Thyroid gland (tissue), 4 donors: ENCODE measurements around the gene SBK1. TPM values are rescaled to one million over a fixed set of nuclear protein-coding genes. Genes with fewer than 3 reads are reported as not detected.
"Not testable (repeated sequence)": the region's sequence is repeated elsewhere in the genome, so short reads cannot be mapped to it uniquely, and the experiment has no call there.

Source experiments
- DNase-seq, 2 donors: peaks; one replicate each; pipeline ENCODE4 v3.0.0-alpha.2; 2019
- H3K27ac ChIP-seq, 3 donors: fragments of 200-600 bp; sonication (generic); 1 replicate in 2 of 3; 2 replicates in 1 of 3; pipeline ENCODE4 v1.5.1; 2016 to 2019; ENCODE audit warnings: mild to moderate bottlenecking in 1 of 3, moderate library complexity in 1 of 3
- H3K27me3 ChIP-seq: fragments of 200-600 bp; sonication (generic); one replicate; pipeline ENCODE4 v1.5.1; 2019
- H3K36me3 ChIP-seq, 2 donors: fragments of 200-600 bp; sonication (generic); one replicate each; pipeline ENCODE4 v1.5.1; 2016 to 2019
- H3K4me1 ChIP-seq, 2 donors: fragments of 200-600 bp; sonication (generic); one replicate each; pipeline ENCODE4 v1.5.1; 2017 to 2019
- H3K4me3 ChIP-seq, 3 donors: fragments of 200-600 bp; sonication (generic); replicated peaks in 1 of 3; 1 replicate in 2 of 3; 2 replicates in 1 of 3; pipeline ENCODE4 v1.5.1; 2016; ENCODE audit warnings: mild to moderate bottlenecking in 1 of 3
- H3K9me3 ChIP-seq: fragments of 200-600 bp; sonication (generic); one replicate; pipeline ENCODE4 v1.5.1; 2017
- CTCF ChIP-seq, 6 experiments: fragments of 200-600 bp in 3 of 6; fragments of 450-650 bp in 3 of 6; sonication (generic) in 3 of 6; IDR thresholded peaks; one replicate each; pipeline ENCODE4 v1.5.1; 2016 to 2019; ENCODE audit warnings: antibody characterized with exemption in 6 of 6, mild to moderate bottlenecking in 2 of 6, inconsistent platforms in 1 of 6, moderate library complexity in 1 of 6
- POLR2A ChIP-seq, 2 donors: fragments of 450-650 bp; IDR thresholded peaks; one replicate each; pipeline ENCODE4 v1.6.1; 2017; ENCODE audit warnings: antibody characterized with exemption in 2 of 2, mild to moderate bottlenecking in 2 of 2, moderate library complexity in 1 of 2
- WGBS, 2 donors: methylation state at CpG; one replicate each; pipeline ENCODE4 v1.1.5; 2017; 5-methylcytosine and 5-hydroxymethylcytosine counted together
- intact Hi-C: fragments of 100-400 bp; cut with DNase I; formaldehyde crosslinking; loops from one replicate; pipeline ENCODE4 v1.15.1; 2023
- total RNA-seq, 4 donors: library from RNA; depleted of rRNA; stranded (reverse); fragments of >200 nt; gene quantifications; one replicate each; pipeline ENCODE4 v1.2.3, GENCODE V29; 2016

SBK1 gene
- total RNA-seq, result 1 to 10 TPM; 2.8 to 6.8 (median 4.8) TPM

- Histone ChIP-seq H3K9me3 (no peaks in the 10 kb centered on the region), H3K36me3 (no peaks in the 10 kb centered on the region), H3K27me3 (no peaks in the 10 kb centered on the region), H3K4me1 (peaks cover 6 to 11% of the 10 kb centered on the region in 2 donors), H3K27ac (peak within 1 kb of the TSS in 1 of 3 donors; percentile 58), H3K4me3 (peak within 1 kb of the TSS; percentile 18 to 58 (median 57))
- 4 to 8% methylated on average over 18 to 32 of the region's 88 CpGs for WGBS, 2 donors
- intact Hi-C loops, result no loop called here
- peak; percentile 82 to 84 for DNase-seq
- TF ChIP-seq POLR2A (IDR thresholded peaks at IDR 0.05), result peak in 1 of 2 donors; percentile 74
- TF ChIP-seq CTCF (IDR thresholded peaks at IDR 0.05), result no peak
These were observed at the start of gene SBK1 for GRCh38 chr16:28291651-28292626. SBK1 (plus strand) TSS chr16:28292525; CDS start chr16:28317392, 24,867 bp downstream.

GRCh38 chr16:28249483-28249882 is 42.8 kb upstream of the SBK1 start:
- H3K36me3 ChIP-seq, H3K27ac ChIP-seq, intact Hi-C loops, H3K27me3 ChIP-seq, DNase-seq, H3K9me3 ChIP-seq, H3K4me1 ChIP-seq, H3K4me3 ChIP-seq: not testable (repeated sequence)
- 59 to 75% methylated on average over 1 to 2 of the region's 2 CpGs for WGBS, 2 donors

- Histone ChIP-seq H3K4me3 (no peak overlapping the region), H3K36me3 (no peaks in the 10 kb centered on the region), H3K4me1 (no peaks in the 10 kb centered on the region), H3K9me3 (no peaks in the 10 kb centered on the region), H3K27me3 (no peaks in the 10 kb centered on the region), H3K27ac (no peak overlapping the region)
- intact Hi-C loops, result no loop called here
- DNase-seq, result no peak
- 54 to 64% methylated on average over 3 of the region's 3 CpGs for WGBS, 2 donors
- TF ChIP-seq CTCF (IDR thresholded peaks at IDR 0.05) (no peak), POLR2A (IDR thresholded peaks at IDR 0.05) (no peak)
These were observed 41.3 kb upstream of the SBK1 start for GRCh38 chr16:28250999-28251398.

GRCh38 chr16:28254158-28254557 is 38.2 kb upstream of the SBK1 start:
- no peaks in the 10 kb centered on the region for H3K27me3 ChIP-seq
- intact Hi-C loops, result no loop called here
- WGBS, 2 donors, result 95 to 96% methylated on average over 6 of the region's 6 CpGs
- H3K4me1 ChIP-seq, result peaks cover 7 to 12% of the 10 kb centered on the region in 2 donors
- TF ChIP-seq POLR2A (IDR thresholded peaks at IDR 0.05) (no peak), CTCF (IDR thresholded peaks at IDR 0.05) (no peak)
- no peak for DNase-seq
- H3K36me3 ChIP-seq, result no peaks in the 10 kb centered on the region
- H3K27ac ChIP-seq, result no peak overlapping the region
- H3K9me3 ChIP-seq, result no peaks in the 10 kb centered on the region
- no peak overlapping the region for H3K4me3 ChIP-seq

- DNase-seq, result no peak
- H3K27ac ChIP-seq, result no peak overlapping the region
- H3K4me1 ChIP-seq, result peaks cover 7 to 15% of the 10 kb centered on the region in 2 donors
- H3K4me3 ChIP-seq, result no peak overlapping the region
- H3K9me3 ChIP-seq, result no peaks in the 10 kb centered on the region
- no peaks in the 10 kb centered on the region for H3K27me3 ChIP-seq
- TF ChIP-seq CTCF (IDR thresholded peaks at IDR 0.05) (no peak), POLR2A (IDR thresholded peaks at IDR 0.05) (no peak)
- H3K36me3 ChIP-seq, result no peaks in the 10 kb centered on the region
- 80 to 81% methylated on average over 11 to 12 of the region's 12 CpGs for WGBS, 2 donors
- intact Hi-C loops, result no loop called here
These were observed 36.5 kb upstream of the SBK1 start for GRCh38 chr16:28255838-28256237.
